HG02885 (cell line): ENCODE data around the gene CEACAM1.
"Not testable (repeated sequence)": the region's sequence is repeated elsewhere in the genome, so short reads cannot be mapped to it uniquely, and the experiment has no call there.

Experiments
- ATAC-seq: cut with Tn5 transposase; IDR thresholded peaks from one replicate; pipeline ENCODE4 v1.9.1; 2021; ENCODE audit warnings: mild to moderate bottlenecking; ENCODE audit not compliant: unreplicated experiment, poor library complexity

CEACAM1 gene

GRCh38 chr19:42528354-42529247 lies at the start of gene CEACAM1:
Gene CEACAM1, minus strand, starts transcription at chr19:42528481. Its CDS starts 107 bp downstream, at chr19:42528374.
- ATAC-seq: peak; percentile 41

DNA sequence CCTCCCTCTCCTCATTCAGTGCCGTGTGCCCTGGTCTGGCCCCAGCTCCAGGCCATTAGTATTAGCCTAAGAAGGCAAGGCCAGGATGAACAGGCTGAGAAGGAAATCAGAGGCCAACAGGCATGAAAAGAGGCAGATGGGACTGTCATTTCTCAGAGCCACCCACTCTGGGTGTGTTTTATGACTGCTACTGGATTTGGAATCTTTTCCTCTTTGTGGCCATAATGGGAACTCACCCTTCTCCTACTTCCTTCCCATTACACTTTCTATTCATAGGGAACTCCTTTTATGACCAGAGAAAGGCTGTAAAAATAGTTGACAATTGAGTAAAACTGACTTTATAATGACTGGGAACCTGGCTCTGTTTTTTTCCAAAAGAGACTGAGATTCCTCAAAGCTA lies 48.7 kb upstream of the CEACAM1 start:
- no peak for ATAC-seq

DNA sequence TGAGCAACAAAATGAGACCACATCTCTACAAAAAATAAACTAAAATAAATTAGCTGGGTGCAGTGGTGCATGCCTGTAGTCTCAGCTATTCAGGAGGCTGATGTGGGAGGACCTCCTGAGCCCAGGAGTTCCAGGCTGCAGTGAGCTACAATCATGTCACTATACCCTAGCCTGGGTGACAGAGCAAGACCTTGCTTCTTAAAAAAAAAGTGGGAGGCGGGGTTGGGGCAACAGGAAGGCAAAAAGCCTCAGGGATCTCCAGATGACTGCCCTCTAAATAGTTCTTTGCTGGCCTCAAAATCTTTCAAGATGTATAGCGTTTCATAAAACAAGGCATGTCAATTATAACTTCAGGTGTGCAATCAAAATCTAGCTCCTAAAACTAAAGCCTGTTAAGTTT lies 48.0 kb upstream of the CEACAM1 start:
- no peak for ATAC-seq

DNA sequence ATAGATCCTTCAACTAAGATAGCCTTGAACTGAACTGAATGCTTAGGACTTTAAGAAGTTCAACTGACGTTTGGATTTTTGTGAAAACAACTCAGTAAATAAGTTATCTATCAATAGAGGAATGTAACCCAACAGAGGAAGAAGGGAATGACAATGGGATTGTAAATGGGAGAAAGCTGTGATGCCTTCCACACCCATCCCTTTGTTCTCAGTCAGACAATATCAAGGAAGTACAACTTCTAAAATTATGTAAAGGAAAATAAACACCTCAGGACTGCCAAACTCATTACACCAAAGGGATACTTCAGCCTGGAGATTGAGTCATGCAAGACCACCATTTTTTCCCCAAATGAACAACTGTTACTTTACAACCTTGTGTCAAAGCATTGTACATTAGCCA lies 45.4 kb upstream of the CEACAM1 start:
- ATAC-seq: no peak

- no peak for ATAC-seq
These were observed 42.8 kb upstream of the CEACAM1 start for GRCh38 chr19:42571116-42571515.

DNA sequence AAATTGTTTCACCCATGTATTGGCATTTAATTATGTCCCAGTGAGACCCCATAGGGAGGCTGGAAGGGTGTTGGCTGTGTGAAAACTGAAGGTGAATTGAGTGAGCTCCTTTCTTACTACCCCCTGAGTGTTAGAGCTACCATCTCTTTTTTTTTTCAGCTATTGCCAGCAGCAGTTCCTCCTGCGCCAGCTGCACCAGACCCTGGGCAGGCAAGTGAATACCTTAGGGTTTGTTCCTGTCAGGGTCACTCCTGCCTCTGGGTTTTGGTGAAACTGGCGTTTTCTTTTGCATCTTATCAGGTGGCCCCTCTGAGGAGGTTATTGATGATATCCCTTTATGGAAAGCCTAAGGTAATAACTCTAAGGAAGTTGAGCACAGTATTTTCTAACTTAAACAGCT lies 40.9 kb upstream of the CEACAM1 start:
- no peak for ATAC-seq

GRCh38 chr19:42568006-42568405 lies 39.7 kb upstream of the CEACAM1 start:
- ATAC-seq: no peak

DNA sequence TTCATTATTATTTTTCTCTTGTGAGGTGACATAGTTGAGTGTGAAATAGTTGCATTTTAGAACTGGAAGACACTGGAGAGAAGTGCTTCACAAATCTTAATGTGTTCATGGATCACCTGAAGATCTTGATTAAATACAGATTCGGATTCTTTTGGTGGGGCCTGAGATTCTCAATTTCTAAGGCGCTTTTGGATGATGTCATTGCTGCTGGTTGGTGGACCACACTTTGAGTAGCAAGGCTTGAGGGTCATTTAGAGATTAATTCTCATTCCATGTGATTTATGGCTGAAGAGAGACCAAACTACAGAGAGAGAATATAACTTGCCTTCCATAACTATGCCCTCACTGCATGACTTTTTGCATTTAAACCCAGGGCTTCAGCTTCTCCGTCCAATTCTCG lies 39.3 kb upstream of the CEACAM1 start:
- no peak for ATAC-seq

GRCh38 chr19:42563352-42564210 lies 35.3 kb upstream of the CEACAM1 start:
- no peak for ATAC-seq

- ATAC-seq: no peak
These were observed 33.2 kb upstream of the CEACAM1 start for GRCh38 chr19:42561512-42561911.

DNA sequence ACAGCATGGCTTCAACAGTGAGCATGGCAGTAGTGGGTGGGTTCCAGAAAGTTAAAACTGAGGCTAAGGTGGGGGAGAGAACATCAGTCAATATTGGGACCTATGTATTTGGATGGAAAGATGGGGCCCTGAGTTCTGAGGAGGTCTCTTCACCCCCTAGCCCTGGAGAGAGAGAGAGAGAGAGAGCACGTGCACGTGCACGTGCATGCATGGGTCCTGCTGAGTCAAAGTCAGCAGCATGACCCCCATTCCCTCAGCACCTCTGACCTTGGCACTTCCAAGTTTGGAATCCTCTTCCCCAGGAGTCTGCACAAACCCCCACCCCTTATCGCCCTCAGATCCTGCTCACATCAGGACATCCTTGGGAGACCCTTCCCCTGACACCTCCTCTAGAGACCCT lies 32.5 kb upstream of the CEACAM1 start:
- ATAC-seq: no peak

GRCh38 chr19:42558450-42559150 lies 30.3 kb upstream of the CEACAM1 start:
- ATAC-seq: no peak

- not testable (repeated sequence) for ATAC-seq
These were observed 29.1 kb upstream of the CEACAM1 start for GRCh38 chr19:42557386-42557871.

DNA sequence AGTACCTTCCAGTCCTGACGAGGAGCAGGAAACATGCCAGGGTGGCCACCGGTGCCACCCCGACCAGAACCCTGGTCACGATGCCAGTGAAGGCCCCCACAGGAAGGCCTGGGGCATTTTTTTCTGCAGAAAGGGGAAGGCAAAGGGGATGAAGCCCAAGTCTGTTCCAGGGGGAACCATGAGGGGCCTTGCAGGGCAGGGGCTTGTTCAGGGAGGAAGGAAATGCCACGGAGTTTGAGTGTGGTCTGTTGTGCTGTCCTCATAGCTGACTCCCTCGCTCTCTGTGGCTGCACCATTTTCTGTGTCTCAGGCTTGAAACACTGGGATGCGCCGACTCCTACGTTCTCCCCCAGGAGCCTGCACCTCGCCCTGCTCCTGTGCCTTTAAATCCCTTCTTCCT lies 27.5 kb upstream of the CEACAM1 start:
- no peak for ATAC-seq

DNA sequence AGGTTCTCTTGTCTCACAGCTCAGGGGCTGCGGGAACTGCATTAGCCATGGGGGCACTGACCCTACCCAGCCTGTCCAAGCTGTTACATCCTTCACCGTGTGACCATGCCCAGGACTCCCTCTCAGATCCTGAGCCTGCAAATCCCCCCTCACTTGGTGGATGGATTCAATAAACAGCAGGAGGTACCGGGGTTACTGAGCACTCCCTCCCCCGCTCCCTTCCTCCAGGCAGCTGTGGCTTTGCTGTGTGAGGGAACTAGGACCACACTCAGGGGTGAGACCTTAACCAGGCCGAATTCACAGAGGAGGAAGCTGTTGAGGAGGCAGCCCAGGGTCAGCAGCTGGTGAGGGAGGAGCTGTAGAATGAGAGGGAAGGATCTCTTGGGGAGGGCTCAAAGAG lies 27.0 kb upstream of the CEACAM1 start:
- no peak for ATAC-seq

DNA sequence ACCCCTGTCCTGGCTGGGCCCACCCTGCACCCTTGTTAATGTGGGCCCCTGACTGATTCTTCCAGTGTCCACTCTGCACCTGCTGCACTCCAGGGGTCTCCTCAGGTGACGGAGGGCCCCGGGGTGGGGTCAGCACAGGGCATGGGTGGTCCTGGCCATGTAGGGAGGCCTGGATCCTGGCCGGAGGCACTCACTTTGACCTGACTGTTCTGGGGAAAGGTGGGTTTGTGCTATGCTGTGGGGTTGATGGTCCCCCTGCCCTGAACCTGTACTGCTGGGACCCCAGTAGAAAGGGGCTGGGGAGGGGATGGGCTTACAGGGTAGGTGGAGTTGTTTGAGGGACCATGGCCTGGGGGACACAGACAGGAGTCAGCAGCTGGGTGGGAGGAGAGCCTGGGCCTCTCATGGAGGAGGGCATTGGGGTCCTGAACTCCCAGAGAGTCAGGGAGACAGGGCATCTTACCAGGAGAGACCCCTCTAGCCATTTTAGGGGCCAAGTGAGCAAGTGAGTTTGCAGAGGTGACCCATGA lies 25.8 kb upstream of the CEACAM1 start:
- no peak for ATAC-seq

- no peak for ATAC-seq
These were observed 25.2 kb upstream of the CEACAM1 start for GRCh38 chr19:42553292-42554045.

GRCh38 chr19:42552086-42553065 lies 24.1 kb upstream of the CEACAM1 start:
- no peak for ATAC-seq
